ENCODE measurements around the gene BAG3.
"Not testable (repeated sequence)": the region's sequence is repeated elsewhere in the genome, so short reads cannot be mapped to it uniquely, and the experiment has no call there.

Gene BAG3

GRCh38 chr10:119640875-119641526 is 10.2 kb upstream of the BAG3 start:
- DNase-seq = no peak

- DNase-seq = no peak
Measured at GRCh38 chr10:119642556-119643111, 8.5 kb upstream of the BAG3 start.

- no peak for DNase-seq
Measured at GRCh38 chr10:119643306-119644204, 7.6 kb upstream of the BAG3 start.

- DNase-seq = no peak
Measured at GRCh38 chr10:119644205-119644814, 6.9 kb upstream of the BAG3 start.

GRCh38 chr10:119644994-119645393 is 6.2 kb upstream of the BAG3 start:
- no peak for DNase-seq

- DNase-seq = no peak
Measured at GRCh38 chr10:119650062-119650461, 1.1 kb upstream of the BAG3 start.

- DNase-seq = no peak
Measured at GRCh38 chr10:119651514-119652360, 557 bp downstream of the BAG3 start.

- DNase-seq = no peak
Measured at GRCh38 chr10:119652361-119652730, 1.2 kb downstream of the BAG3 start.

GRCh38 chr10:119653209-119653608 is 2.0 kb downstream of the BAG3 start:
- DNase-seq = peak in 1 of 3 experiments; percentile 3

- DNase-seq = peak in 1 of 3 experiments; percentile 77
Measured at GRCh38 chr10:119653916-119654315, 2.7 kb downstream of the BAG3 start.

GRCh38 chr10:119654540-119654939 is 3.4 kb downstream of the BAG3 start:
- peak in 1 of 3 experiments; percentile 13 for DNase-seq

GRCh38 chr10:119655566-119656001 is 4.4 kb downstream of the BAG3 start:
- DNase-seq = no peak

GRCh38 chr10:119656760-119657159 is 5.6 kb downstream of the BAG3 start:
- no peak for DNase-seq

- DNase-seq = no peak
Measured at GRCh38 chr10:119657725-119658124, 6.5 kb downstream of the BAG3 start.

GRCh38 chr10:119658274-119658673 is 7.1 kb downstream of the BAG3 start:
- DNase-seq = peak in 1 of 3 experiments; percentile 32

GRCh38 chr10:119659951-119660350 is 8.8 kb downstream of the BAG3 start:
- no peak for DNase-seq

GRCh38 chr10:119662076-119662605 is 11.0 kb downstream of the BAG3 start:
- DNase-seq = not testable (repeated sequence)

- no peak for DNase-seq
Measured at GRCh38 chr10:119663866-119664698, 12.9 kb downstream of the BAG3 start.

- DNase-seq = no peak
Measured at GRCh38 chr10:119665901-119666708, 14.9 kb downstream of the BAG3 start.

- DNase-seq = no peak
Measured at GRCh38 chr10:119666709-119667004, 15.5 kb downstream of the BAG3 start.

All from NCI-H1417 (cell line).